ENCODE results near the gene FXYD6. TPM values are rescaled to one million over a fixed set of nuclear protein-coding genes. Genes with fewer than 3 reads are reported as not detected.

FXYD6 gene
- total RNA-seq, 1 experiment from 2014 or later, result 12.2 TPM

- Histone ChIP-seq H3K27ac (ENCODE audit: low read depth, low read length, poor library complexity, severe bottlenecking) (no peak overlapping the region), H3K4me3 (ENCODE audit: low read depth, low read length, poor library complexity, severe bottlenecking) (no peak overlapping the region), H3K36me3 (ENCODE audit: insufficient read depth, low read length, poor library complexity, severe bottlenecking) (no peaks in the 10 kb centered on the region), H3K27me3 (replicated peaks; ENCODE audit: insufficient read depth, low read depth, low read length, poor library complexity) (peaks cover 22% of the 10 kb centered on the region), H3K4me1 (ENCODE audit: insufficient read depth, low read length, poor library complexity, severe bottlenecking) (peaks cover 7% of the 10 kb centered on the region), H3K9me3 (ENCODE audit: low read depth, low read length, poor library complexity, severe bottlenecking) (no peaks in the 10 kb centered on the region)
- intact Hi-C loops (cut with micrococcal nuclease; ENCODE audit: unreplicated experiment), result no loop called here
- no TSS peak for BruUV-seq (replicated peaks)
- no peak for DNase-seq (ENCODE audit: low spot score)
- CTCF ChIA-PET, result no interaction called here
- no peak for TF ChIP-seq CTCF (conservative IDR thresholded peaks at IDR 0.05; ENCODE audit: low read depth, low read length)
- no peak for TF ChIP-seq EZH2 (IDR thresholded peaks at IDR 0.05; ENCODE audit: borderline replicate concordance, low read depth, low read length, poor library complexity, severe bottlenecking)
- POLR2A ChIA-PET (ENCODE audit: low non-redundant PET), result no interaction called here
Observed at GRCh38 chr11:117881217-117881616, 4.8 kb upstream of the FXYD6 start.

- H3K36me3 ChIP-seq (ENCODE audit: insufficient read depth, low read length, poor library complexity, severe bottlenecking), result no peaks in the 10 kb centered on the region
- DNase-seq (ENCODE audit: low spot score), result no peak
- peaks cover 11% of the 10 kb centered on the region for H3K4me1 ChIP-seq (ENCODE audit: insufficient read depth, low read length, poor library complexity, severe bottlenecking)
- TF ChIP-seq CTCF (conservative IDR thresholded peaks at IDR 0.05; ENCODE audit: low read depth, low read length) (no peak), EZH2 (IDR thresholded peaks at IDR 0.05; ENCODE audit: borderline replicate concordance, low read depth, low read length, poor library complexity, severe bottlenecking) (no peak)
- H3K27ac ChIP-seq (ENCODE audit: low read depth, low read length, poor library complexity, severe bottlenecking), result no peak overlapping the region
- H3K4me3 ChIP-seq (ENCODE audit: low read depth, low read length, poor library complexity, severe bottlenecking), result no peak overlapping the region
- POLR2A ChIA-PET (ENCODE audit: low non-redundant PET), result no interaction called here
- BruUV-seq (replicated peaks), result no TSS peak
- H3K9me3 ChIP-seq (ENCODE audit: low read depth, low read length, poor library complexity, severe bottlenecking), result no peaks in the 10 kb centered on the region
- peaks cover 22% of the 10 kb centered on the region for H3K27me3 ChIP-seq (replicated peaks; ENCODE audit: insufficient read depth, low read depth, low read length, poor library complexity)
- CTCF ChIA-PET, result no interaction called here
- intact Hi-C loops (cut with micrococcal nuclease; ENCODE audit: unreplicated experiment), result no loop called here
Observed at GRCh38 chr11:117879516-117880480, 3.3 kb upstream of the FXYD6 start.

GRCh38 chr11:117878939-117879475 lies 2.5 kb upstream of the FXYD6 start:
- no peak overlapping the region for H3K27ac ChIP-seq (ENCODE audit: low read depth, low read length, poor library complexity, severe bottlenecking)
- TF ChIP-seq CTCF (conservative IDR thresholded peaks at IDR 0.05; ENCODE audit: low read depth, low read length), result no peak
- TF ChIP-seq EZH2 (IDR thresholded peaks at IDR 0.05; ENCODE audit: borderline replicate concordance, low read depth, low read length, poor library complexity, severe bottlenecking), result no peak
- no peak overlapping the region for H3K4me3 ChIP-seq (ENCODE audit: low read depth, low read length, poor library complexity, severe bottlenecking)
- BruUV-seq (replicated peaks), result no TSS peak
- no peaks in the 10 kb centered on the region for H3K9me3 ChIP-seq (ENCODE audit: low read depth, low read length, poor library complexity, severe bottlenecking)
- no peaks in the 10 kb centered on the region for H3K36me3 ChIP-seq (ENCODE audit: insufficient read depth, low read length, poor library complexity, severe bottlenecking)
- peaks cover 11% of the 10 kb centered on the region for H3K4me1 ChIP-seq (ENCODE audit: insufficient read depth, low read length, poor library complexity, severe bottlenecking)
- no peak for DNase-seq (ENCODE audit: low spot score)
- ChIA-PET POLR2A (ENCODE audit: low non-redundant PET) (no interaction called here), CTCF (no interaction called here)
- peaks cover 22% of the 10 kb centered on the region for H3K27me3 ChIP-seq (replicated peaks; ENCODE audit: insufficient read depth, low read depth, low read length, poor library complexity)
- intact Hi-C loops (cut with micrococcal nuclease; ENCODE audit: unreplicated experiment), result no loop called here

All from A673 (cell line).